ENCODE data around the gene INO80.

INO80 gene

GRCh38 chr15:41115161-41115651, 874 bp downstream of the INO80 start:
- DNase-seq (ENCODE audit: low read depth) = peak; percentile 38
- peak; percentile 33; the same call in 1 of the 2 replicates for TF ChIP-seq CTCF (conservative IDR thresholded peaks at IDR 0.05; ENCODE audit: low read length)
- H3K4me3 ChIP-seq (ENCODE audit: low read length) = peak overlapping the region; percentile 98

GRCh38 chr15:41106947-41107346, 9.1 kb downstream of the INO80 start:
- DNase-seq (ENCODE audit: low read depth) = no peak
- H3K4me3 ChIP-seq (ENCODE audit: low read length) = no peak overlapping the region
- TF ChIP-seq CTCF (conservative IDR thresholded peaks at IDR 0.05; ENCODE audit: low read length) = no peak

- H3K4me3 ChIP-seq (ENCODE audit: low read length) = no peak overlapping the region
- DNase-seq (ENCODE audit: low read depth) = no peak
- TF ChIP-seq CTCF (conservative IDR thresholded peaks at IDR 0.05; ENCODE audit: low read length) = no peak
Measured at GRCh38 chr15:41105348-41106334, 10.4 kb downstream of the INO80 start.

- TF ChIP-seq CTCF (conservative IDR thresholded peaks at IDR 0.05; ENCODE audit: low read length) = no peak
- peak; percentile 34 for DNase-seq (ENCODE audit: low read depth)
- no peak overlapping the region for H3K4me3 ChIP-seq (ENCODE audit: low read length)
Measured at GRCh38 chr15:41104234-41104633, 11.8 kb downstream of the INO80 start.

GRCh38 chr15:41102854-41103253, 13.2 kb downstream of the INO80 start:
- H3K4me3 ChIP-seq (ENCODE audit: low read length) = no peak overlapping the region
- TF ChIP-seq CTCF (conservative IDR thresholded peaks at IDR 0.05; ENCODE audit: low read length) = no peak
- no peak for DNase-seq (ENCODE audit: low read depth)

GRCh38 chr15:41096178-41096577, 19.9 kb downstream of the INO80 start:
- no peak overlapping the region for H3K4me3 ChIP-seq (ENCODE audit: low read length)
- no peak for DNase-seq (ENCODE audit: low read depth)
- no peak for TF ChIP-seq CTCF (conservative IDR thresholded peaks at IDR 0.05; ENCODE audit: low read length)

GRCh38 chr15:41085029-41085428, 31.1 kb downstream of the INO80 start:
- TF ChIP-seq CTCF (conservative IDR thresholded peaks at IDR 0.05; ENCODE audit: low read length) = no peak
- DNase-seq (ENCODE audit: low read depth) = no peak
- H3K4me3 ChIP-seq (ENCODE audit: low read length) = no peak overlapping the region

Measured in AG10803 (cell line).